Measurements from ENCODE around the gene ZNF750. TPM values are rescaled to one million over a fixed set of nuclear protein-coding genes. Genes with fewer than 3 reads are reported as not detected.

ZNF750 gene
- polyA plus RNA-seq, 12 donors = 0.10 to 38.6 (median 0.24) TPM; not detected in 2

Other genes starting within 250 kb of the ZNF750 start
- gene WDR45B, start 191.6 kb downstream of the ZNF750 start, polyA plus RNA-seq (ENCODE audit: insufficient read length in 12 of 12) = 10 to 100 TPM in 11 of 12 donors, not detected in 1; 51.4 to 91.2 (median 58.0) TPM
- 10 to 100 TPM in 11 of 12 donors, not detected in 1; 31.8 to 75.0 (median 41.8) TPM for gene RAB40B, start 141.3 kb downstream of the ZNF750 start, polyA plus RNA-seq (ENCODE audit: insufficient read length in 12 of 12)
- gene FN3KRP, start 123.3 kb downstream of the ZNF750 start, polyA plus RNA-seq (ENCODE audit: insufficient read length in 12 of 12) = 10 to 100 TPM in 11 of 12 donors, not detected in 1; 19.6 to 38.5 (median 32.7) TPM
- gene FN3K, start 104.4 kb downstream of the ZNF750 start, polyA plus RNA-seq (ENCODE audit: insufficient read length in 12 of 12) = 10 to 100 TPM in 10 of 12 donors, 1 to 10 TPM in 1, not detected in 1; 9.9 to 22.2 (median 15.5) TPM
- gene TBCD, start 88.0 kb downstream of the ZNF750 start, polyA plus RNA-seq (ENCODE audit: insufficient read length in 12 of 12) = 10 to 100 TPM in 11 of 12 donors, not detected in 1; 47.5 to 79.6 (median 55.9) TPM
- gene METRNL, start 239.6 kb upstream of the ZNF750 start, polyA plus RNA-seq (ENCODE audit: insufficient read length in 12 of 12) = 10 to 100 TPM in 11 of 12 donors, not detected in 1; 14.0 to 47.7 (median 20.9) TPM